ENCODE data around the gene ING3.
"Not testable (repeated sequence)": the region's sequence is repeated elsewhere in the genome, so short reads cannot be mapped to it uniquely, and the experiment has no call there.

ING3 gene

DNA sequence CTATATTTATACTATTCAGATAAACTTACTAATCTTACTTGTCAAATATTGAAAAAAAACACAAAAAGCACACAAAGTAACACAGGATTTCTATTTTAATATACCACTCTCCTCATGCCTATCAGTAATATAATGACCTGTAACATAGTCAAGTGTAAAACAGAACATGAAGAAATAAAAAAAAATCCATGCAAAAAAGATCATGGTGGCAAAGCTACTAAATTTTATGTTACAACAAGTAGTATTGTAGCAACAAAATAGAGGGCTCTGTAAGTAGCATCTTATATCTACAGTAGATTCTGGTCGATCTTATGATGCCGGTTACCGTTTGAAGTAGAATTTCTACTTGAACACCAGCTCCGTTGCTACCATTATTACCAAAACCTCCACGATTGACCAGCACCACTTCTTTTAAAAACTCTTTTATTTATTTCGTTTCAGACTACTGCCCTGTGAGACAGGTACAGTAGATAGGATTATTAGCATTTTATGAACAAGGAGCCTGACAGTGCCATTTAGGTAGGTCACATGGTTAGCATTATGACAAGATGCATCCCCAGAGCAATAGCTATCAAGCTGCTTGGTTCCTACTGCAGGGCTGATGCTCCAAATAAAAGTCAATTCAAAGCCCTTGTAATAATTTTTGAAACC lies 40.0 kb downstream of the ING3 start:
- no peak for DNase-seq

DNA sequence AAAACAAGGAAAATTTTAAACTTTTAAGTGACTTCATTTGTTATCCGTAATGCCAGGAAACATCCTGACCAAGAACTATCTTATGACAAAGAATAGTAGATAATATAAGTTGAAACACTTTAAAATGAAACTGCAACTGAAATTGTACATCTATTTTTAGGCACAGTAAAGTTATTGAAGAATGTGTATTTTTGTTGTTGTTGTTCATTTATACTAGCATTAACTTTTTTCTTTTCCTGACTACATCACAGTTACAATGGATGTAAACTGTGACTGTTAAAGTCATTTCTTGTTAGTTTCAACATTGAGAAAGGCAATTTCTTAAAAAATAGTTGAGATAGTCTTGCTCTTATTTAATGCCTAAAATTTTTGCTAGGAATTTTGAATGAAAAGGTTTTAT lies 40.6 kb downstream of the ING3 start:
- no peak for DNase-seq

DNA sequence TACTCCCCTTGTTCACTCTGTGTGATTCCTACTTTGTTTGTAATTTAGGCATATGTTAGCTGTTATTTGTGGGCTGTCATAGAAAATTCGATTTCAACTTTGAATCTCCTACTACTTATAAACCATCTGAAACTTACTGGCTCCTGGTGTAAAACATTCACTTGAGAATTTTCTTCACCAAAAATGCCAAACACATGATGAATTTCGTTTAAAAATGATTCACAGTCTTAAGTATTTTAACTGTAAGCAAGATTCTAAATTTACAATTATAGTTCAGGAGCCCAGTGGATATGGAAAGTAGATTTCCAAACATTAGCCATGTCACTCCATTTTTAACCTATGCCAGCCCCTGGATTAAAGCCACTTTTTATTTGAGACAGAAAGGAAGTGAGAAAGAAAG lies 41.0 kb downstream of the ING3 start:
- DNase-seq, result no peak

DNA sequence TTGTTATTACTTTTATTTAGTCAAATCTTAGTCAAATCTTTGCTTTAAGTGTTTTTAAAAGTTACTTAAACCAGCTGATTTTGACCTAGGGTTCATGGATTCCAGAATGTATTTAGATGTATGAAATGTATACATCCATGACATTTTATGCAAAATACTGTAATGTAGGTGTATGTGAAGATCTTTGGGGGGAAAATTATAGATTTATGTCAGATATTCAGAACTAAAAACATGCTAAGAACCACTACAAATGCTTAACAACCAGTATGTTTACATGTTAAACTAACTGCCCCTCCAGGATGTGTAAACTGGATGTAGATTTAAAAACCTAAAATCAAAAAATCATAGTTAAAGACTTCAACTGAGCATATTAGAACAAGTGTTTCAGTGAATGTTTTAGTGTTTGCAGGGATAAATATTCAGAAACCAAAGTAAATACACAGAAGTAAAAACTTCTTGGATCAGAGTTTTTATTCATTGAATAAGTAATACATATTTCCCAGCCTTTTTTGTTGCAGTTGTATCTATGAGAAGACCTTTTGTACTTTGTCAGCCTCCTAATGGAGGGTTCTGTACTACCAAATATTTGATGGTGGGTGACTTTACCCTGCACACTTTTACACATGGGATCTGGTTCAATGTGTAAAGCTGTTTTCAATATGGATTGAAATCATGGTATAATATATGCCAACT lies 41.8 kb downstream of the ING3 start:
- no peak for DNase-seq

DNA sequence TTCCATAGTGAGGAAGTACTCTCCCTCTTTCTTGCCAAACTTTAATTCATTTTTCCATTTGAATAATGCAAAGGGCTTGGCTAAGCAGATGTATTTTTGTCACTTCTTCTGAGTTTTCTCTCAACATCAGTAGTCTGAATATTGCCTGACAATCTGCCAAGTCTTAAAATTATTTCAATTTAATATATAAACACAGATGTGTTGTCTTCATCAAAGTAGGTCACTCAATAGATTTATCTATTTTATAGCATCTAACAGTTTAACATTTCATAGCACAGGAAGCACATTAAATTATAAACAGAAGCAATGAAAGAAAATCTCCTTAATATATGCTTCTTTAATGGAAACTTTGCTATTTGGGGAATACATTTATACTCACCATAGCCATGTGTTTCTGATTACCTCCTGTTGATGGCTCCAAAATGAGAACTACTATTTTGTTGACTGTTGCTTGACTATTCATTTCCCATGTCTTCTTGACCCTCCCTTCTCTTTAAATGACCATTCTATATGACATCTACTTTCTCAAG lies 42.5 kb downstream of the ING3 start:
- DNase-seq, result no peak

DNA sequence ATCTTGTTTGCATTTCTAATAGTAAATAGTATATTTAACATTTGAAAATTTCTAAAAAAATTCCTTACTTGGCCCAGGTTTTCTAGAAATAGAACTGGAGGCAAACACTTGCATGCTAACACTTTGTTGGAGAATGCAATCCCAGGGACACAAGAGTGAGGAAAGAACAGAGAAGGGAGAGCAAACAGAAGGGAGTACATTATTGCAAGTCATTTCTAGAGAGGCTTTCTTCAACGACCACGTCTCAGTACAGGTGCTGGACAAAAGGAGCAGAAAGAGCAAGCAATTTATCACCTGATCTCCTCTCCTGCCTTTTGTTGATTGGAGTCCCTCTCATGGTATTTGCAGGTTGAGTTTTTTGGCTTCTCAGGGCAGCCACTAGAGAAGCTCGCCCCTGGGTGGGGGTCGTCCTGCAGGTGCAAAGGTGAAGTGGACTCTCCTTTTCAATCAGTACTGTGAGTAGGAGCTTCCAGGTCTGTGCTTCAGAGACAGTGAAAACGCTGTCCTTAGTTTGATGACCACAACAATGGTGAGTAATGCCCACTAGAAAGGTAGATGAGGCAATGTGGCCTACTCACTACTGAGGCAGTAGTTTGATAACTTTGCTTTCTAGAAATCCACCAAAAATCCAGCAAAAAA lies 43.1 kb downstream of the ING3 start:
- DNase-seq, result no peak

DNA sequence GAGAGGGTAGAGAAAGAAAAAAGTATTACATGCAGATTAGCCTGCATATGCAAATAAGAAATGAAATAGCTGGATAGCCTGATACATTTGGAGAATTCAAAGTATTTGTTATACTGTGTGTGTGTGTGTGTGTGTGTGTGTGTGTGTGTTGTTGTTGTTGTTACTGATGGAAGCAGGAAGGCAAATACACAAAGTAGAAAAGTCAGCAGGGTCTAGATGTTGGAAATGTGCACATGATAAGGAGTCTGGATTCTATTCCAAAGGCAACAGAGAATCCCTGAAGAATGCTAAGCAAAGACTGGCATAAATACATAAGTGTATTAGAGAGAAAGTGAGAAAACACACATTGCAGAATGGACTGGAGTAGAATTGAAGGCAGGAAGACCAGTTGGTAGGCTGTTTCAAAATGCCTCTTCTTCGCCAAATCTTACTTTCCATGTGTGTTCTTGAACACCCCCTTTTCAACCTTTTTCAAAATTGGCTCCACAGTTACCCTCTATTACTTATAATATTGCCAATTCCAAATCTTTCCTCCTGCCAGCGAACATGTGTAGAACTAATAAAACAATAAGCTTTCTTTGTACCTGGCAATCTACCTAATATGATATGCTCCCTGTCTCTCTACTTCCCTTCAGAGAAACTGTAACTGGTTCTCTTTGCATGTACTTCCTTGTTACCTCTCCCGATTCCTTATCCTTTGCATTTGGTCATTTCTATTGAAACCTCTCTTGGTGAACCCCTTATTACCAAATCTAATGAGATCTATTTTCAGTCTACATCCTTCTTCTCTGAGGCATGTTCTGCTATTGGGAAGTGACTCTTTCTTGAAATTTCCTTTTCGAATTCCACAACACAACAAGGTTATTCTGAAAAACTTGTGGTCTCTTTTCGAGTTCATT lies 44.2 kb downstream of the ING3 start:
- no peak for DNase-seq

DNA sequence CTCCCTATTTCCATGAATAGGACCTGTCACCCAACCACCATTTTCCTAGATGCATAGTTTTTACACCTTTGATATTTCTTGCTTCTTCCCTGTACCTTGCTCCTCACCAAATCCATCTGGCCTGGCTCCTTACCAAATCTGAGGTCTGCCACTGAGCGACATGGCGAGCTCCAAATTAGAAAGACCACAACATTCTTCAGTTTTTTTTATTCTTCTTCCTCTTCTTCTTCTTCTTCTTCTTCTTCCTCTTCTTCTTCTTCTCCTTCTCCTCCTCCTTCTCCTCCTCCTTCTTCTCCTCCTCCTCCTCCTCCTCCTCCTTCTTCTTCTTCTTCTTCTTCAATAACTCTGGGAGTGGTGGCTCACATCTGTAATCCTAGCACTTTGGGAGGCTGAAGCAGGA lies 45.1 kb downstream of the ING3 start:
- no peak for DNase-seq

DNA sequence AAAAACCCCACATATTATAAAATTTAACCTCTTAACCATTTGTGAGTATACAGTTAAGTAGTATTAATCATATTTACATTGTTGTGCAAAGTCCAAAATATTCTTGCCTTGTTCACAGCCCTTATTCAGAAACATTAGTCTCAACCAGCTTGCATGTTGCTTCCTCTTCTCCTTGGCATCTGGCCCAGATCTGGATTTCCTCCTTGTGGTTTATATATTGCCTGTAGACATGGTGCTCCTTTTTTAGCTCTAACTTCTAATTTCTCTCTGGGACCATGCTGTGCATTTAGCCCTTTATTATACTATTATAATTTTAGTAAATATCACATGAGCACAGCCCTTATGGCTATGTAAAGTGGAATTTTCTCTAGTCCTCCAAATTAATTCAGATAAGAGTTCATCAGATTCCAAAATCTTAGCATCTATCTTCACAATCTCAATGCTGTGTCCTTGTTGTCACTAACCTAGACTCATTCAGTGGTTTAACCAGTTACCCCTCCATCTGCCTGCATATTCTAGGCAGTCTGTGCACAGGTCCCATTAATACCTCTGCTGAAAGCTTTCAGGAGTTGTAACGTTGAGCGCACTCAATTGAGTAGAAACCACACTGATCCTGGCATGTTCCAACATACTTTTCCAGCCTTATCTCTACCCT lies 45.9 kb downstream of the ING3 start:
- no peak for DNase-seq

DNA sequence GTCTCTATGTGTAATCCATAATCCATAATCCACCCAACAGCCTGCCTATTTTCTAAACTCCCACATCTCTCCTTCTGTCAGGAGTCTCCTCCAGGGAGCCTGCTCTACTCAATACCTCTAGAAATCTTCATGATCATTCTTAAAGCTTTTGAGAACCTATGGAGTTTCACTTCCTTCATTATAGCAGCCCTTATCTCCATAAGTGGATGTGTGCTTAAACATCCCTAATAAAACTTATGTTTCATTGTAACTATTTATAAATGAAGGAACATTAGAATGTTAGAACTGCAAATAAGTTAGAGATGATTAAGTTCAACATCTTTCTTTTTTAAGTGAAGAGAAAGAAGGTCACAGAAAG lies 46.4 kb downstream of the ING3 start:
- no peak for DNase-seq

DNA sequence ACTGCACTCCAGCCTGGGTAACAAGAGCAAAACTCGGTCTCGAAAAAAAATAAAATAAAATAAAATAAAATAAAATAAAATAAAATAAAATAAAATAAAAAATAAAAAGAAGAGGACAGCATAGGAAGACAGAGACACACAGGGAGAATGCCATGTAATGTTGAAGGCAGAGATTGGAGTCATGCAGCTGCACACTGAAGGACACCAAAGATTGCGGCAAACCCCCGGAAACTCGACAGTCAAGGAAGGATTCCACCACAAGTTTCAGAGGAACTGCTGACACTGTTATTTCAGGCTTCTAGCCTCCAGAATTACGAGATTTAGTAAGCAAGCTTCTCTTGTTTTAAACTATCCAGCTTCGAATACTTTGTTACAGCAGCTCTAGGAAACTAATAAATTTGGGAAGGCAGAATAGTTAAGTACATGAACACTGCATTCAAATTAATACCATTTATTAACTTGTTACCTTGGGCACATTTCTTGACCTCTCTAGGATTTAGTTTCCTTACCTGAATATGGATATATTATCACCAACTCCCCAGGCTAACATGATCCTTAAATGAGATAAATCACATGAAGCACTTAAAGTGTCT lies 47.4 kb downstream of the ING3 start:
- DNase-seq, result no peak

DNA sequence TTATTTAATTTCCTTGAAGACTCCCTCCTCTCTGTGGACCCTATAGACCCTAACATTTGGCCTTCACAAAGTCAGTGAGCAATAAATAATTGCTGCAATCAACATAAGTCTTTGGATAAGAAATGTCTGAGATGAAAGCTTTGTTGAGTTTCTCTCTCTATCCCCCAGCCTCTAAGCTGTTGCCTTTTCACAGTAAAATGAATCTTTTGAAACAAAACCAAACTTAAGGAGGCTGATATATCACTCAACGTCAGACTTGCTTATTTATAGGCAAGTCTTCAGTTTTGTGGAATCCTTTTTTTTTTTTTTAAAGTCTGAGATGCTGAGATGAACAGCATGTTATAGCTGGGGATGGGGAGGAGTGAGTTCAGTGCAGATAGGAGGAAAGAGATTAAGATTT lies 47.9 kb downstream of the ING3 start:
- DNase-seq, result no peak

DNA sequence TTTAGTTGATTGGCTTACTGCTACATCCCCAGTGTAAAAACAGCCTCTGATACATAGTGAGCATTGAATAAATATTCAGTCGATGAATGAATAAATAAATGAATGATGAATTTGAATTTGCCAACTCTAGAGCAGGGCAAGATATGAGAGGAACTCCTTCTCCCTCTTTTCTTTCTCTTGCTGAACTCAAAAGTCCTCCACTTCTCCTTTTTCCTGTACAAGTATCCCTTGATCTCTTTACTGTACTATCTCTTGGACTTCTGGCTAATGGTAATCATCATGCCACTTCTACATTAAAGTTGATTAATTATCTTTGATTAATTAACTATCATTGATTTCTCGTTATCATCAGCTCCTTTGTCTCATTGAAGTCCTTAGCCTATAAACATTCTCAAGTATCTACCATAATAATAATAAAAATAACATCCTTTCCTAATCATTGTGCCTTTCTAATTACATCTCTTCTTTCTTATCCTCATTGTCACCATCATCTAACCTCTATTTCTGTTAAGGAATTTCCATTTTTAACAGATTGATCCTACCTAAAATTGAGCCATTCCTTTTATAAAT lies 48.5 kb downstream of the ING3 start:
- DNase-seq, result no peak

DNA sequence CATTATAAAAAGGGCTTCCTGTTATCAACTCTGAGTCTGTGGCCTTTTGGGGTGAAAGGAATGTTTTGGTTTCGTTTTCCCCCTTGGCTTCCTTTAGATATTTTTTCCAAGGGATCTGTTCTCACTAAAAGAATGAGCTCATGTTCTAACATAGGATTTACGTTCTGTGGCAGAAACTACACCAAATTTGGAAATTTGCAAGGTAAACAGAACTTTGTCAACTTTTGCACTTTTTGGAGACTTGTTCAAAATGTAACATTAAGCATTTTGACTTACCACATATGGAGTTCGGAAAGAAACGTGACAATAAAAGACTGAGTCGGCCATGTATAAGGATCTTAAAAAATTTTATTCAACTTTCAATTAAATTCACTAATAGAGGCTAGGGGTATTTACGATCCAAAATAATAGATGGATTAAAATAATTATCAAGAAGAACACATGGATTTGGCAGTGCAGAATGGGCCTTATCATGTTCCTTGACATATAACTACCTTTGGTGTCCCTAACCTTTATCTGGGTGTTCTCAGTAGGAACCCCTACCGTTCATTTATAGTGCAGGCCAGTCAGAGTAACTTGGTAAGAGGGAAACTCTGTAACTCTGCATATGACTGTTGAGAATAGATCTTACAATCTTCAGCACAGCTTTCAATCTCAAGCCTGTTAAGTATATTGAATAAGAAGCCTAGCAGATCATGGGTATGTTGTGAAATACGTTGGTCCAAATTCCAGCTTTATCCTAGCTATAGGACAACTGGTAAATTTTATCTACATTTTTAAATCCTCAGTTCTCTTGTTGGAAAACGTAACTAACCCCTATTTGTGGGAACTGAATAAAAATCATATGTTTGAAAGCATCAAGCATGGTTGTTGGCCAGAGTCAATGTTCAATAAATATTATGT lies 49.8 kb downstream of the ING3 start:
- DNase-seq, result no peak

DNA sequence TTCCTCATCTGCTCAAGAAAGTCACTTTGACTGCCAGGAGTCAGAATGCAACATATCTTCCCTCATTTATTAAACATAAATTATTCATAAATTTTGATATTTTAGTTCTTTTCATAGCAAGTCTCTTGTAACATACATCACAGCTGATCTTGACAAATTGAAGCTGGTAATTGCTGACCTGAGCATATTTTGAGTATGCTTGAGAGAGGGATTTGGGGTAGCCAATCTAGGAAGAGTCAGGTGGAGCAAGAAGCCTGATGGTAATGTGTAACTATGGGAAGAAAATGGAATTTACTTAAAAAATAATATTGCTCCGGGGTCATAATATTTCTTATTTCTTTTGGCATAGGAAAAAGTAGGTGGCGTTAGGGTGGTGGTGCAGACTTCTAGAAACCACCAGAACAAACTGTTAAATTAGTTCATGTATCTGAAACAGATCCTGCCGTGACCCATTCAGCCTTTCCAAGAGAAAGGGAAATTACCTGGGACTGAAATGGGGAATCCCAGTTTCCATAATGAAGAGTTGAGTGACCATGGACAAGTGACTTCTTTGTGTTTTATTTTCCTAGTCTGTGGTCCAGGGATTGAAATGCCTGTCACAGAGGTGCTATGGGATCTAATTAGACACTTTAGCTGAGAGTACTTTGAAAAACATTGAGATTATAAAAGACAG lies 50.8 kb downstream of the ING3 start:
- DNase-seq, result no peak

DNA sequence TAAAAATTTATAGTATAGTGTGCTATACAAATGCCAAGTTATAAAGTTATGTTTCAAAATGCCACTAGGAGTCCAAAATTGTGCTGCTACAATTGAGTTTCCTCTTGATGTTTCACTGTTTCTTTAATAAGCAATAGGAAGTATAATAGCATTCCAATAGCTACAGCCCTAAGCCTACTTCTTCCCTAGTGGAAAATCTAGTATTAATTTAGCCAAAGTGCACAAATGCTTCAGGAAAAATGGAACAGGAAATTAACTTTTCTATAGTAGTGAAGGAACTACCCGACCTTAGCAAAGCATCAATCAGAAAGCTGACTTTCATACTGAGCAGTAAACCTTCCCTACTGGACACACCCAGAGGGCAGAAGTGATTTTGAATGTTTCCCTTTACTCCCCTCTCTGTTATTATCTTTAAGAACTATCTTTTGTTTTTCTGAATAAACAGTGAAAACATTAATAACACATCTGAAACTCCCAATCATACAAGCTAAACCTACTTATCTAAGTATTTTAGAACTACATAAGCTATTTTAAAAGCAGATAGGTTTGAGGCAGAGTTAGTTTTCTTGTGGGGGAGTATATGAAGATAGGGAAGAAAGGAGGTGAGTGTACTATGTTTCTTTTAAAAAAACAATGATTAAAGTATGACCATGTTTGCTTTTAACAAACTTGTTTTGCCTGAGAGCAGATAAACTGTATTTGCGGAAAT lies 51.6 kb downstream of the ING3 start:
- DNase-seq, result no peak

DNA sequence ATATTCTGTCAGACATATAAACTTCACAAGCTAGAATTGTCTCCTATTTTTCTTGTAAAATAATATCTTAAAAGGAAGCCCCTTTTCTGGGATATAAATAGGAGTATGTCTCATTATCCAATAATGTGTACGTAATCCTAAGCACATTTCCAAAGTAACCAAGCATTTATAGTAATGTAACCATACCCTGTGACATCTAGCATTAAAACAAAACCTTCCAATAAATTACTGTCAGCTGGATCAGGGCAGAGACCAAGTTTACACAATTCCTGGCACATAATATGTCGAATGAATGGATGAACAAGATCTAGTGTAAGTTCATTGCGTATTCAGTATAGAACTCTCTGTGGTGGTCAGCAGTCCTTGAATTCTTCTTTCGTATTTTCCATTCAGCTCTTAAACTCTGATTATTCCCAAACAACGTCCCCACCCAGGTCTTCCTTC lies 52.2 kb downstream of the ING3 start:
- DNase-seq, result no peak

DNA sequence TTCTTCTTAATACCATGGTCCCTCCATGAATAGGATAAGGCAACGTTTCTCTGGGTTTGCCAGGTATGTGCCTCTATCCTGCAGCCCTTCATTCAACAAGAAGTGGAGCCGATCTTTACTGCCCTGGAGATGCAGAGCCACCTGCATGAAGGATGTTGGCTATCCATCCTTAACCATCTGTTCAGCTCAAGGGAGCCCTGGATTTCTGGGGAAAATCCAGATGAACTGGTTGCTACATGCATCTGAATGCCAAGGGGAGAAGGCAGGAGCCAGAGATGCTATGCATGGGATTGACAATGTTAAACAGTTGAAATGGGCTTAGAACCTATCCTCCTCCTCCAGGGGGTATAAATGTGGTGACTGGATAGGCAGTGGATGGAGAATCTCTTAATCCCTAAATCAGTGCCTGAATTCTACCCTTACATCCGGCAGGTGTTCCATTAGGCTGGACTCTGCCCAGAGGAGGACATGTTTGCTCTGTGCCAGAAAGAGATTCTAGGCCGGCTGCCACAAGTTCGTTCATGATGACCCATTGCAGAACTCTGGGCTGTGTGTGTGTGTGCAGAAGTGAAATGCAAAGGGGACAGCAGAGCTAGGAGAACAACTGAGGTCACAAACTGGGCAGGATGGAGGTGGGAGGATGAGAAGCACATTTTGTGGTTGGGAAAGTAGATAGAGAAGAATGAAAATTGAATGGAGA lies 53.6 kb downstream of the ING3 start:
- DNase-seq, result no peak

DNA sequence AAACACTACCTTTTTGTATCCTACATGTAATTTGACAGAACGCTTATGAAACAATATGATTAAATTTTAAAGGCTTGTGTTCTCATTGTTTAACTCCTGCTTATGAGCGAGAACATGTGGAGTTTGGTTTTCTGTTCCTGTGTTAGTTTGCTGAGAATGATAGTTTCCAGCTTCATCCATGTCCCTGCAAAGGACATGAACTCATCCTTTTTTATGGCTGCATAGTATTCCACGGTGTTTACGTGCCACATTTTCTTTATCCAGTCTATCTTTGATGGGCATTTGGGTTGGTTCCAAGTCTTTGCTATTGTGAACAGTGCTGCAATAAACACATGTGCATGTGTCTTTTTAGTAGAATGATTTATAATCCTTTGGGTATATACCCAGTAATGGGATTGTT lies 54.5 kb downstream of the ING3 start:
- not testable (repeated sequence) for DNase-seq
